Measurements from ENCODE around the gene PFDN1. TPM values are rescaled to one million over a fixed set of nuclear protein-coding genes. Genes with fewer than 3 reads are reported as not detected.

The PFDN1 gene
- total RNA-seq, 1 experiment from 2014 or later: 69.1 TPM

- TF ChIP-seq CTCF (conservative IDR thresholded peaks at IDR 0.05) (no peak), EZH2 (IDR thresholded peaks at IDR 0.05; ENCODE audit: low read depth) (no peak)
- intact Hi-C loops (cut with micrococcal nuclease; ENCODE audit: unreplicated experiment): loop anchor here (1.0 kb wide), 1 partner anchor 11 kb away; no protein-coding TSS in a partner anchor
- ChIA-PET POLR2A (ENCODE audit: unreplicated experiment) (interaction anchor here (0.6 to 1.0 kb wide), 3 partner anchors 9 to 34 kb away, joined by 5 to 6 read pairs (median 5); partner anchors contain the start of gene HBEGF), CTCF (no interaction called here)
- no peaks in the 10 kb centered on the region for H3K36me3 ChIP-seq (ENCODE audit: low read depth)
- H3K4me3 ChIP-seq: no peak overlapping the region; the same call in 1 of the 2 replicates
- no peaks in the 10 kb centered on the region for H3K9me2 ChIP-seq (ENCODE audit: insufficient read depth)
- no peaks in the 10 kb centered on the region for H3K79me2 ChIP-seq (ENCODE audit: low read depth)
- H3F3A ChIP-seq (ENCODE audit: insufficient read depth, low read depth): peaks cover 24% of the 10 kb centered on the region
- H2AFZ ChIP-seq: 0 out of 2 replicates have a peak overlapping the region, but pooled peaks have one; percentile 50
- H3K27ac ChIP-seq: peak overlapping the region; percentile 89
- H3K4me2 ChIP-seq: peak overlapping the region; percentile 54
- H4K20me1 ChIP-seq (ENCODE audit: insufficient read depth): no peaks in the 10 kb centered on the region
- no peaks in the 10 kb centered on the region for H3K27me3 ChIP-seq (ENCODE audit: insufficient read depth, low read depth)
- BruUV-seq (replicated peaks): no TSS peak
- H3K4me1 ChIP-seq (replicated peaks; ENCODE audit: insufficient read depth): peaks cover 46% of the 10 kb centered on the region
- H3K9me3 ChIP-seq (ENCODE audit: insufficient read depth, low read depth): no peaks in the 10 kb centered on the region
- peak; percentile 33 to 83 for DNase-seq
Observed at GRCh38 chr5:140312067-140312790, 9.3 kb upstream of the PFDN1 start.

- no peak overlapping the region for H2AFZ ChIP-seq
- H3K4me3 ChIP-seq: no peak overlapping the region
- H3K27ac ChIP-seq: peak overlapping the region; percentile 89
- H3K79me2 ChIP-seq (ENCODE audit: low read depth): no peaks in the 10 kb centered on the region
- H3K4me1 ChIP-seq (replicated peaks; ENCODE audit: insufficient read depth): peaks cover 46% of the 10 kb centered on the region
- H3F3A ChIP-seq (ENCODE audit: insufficient read depth, low read depth): peaks cover 24% of the 10 kb centered on the region
- H3K9me2 ChIP-seq (ENCODE audit: insufficient read depth): no peaks in the 10 kb centered on the region
- TF ChIP-seq EZH2 (IDR thresholded peaks at IDR 0.05; ENCODE audit: low read depth): no peak
- TF ChIP-seq CTCF (conservative IDR thresholded peaks at IDR 0.05): no peak
- intact Hi-C loops (cut with micrococcal nuclease; ENCODE audit: unreplicated experiment): no loop called here
- ChIA-PET POLR2A (ENCODE audit: unreplicated experiment) (interaction anchor here (0.8 kb wide), 1 partner anchor 35 kb away, joined by 11 read pairs; the partner anchor contains the start of gene HBEGF), CTCF (interaction anchor here (0.6 to 1.0 kb wide), 3 partner anchors 47 to 1307 kb away, joined by 3 to 6 read pairs (median 3); no protein-coding TSS in a partner anchor)
- H3K27me3 ChIP-seq (ENCODE audit: insufficient read depth, low read depth): no peaks in the 10 kb centered on the region
- no peaks in the 10 kb centered on the region for H3K36me3 ChIP-seq (ENCODE audit: low read depth)
- no TSS peak for BruUV-seq (replicated peaks)
- peak in 1 of 2 experiments; percentile 76 for DNase-seq
- no peaks in the 10 kb centered on the region for H4K20me1 ChIP-seq (ENCODE audit: insufficient read depth)
- no peaks in the 10 kb centered on the region for H3K9me3 ChIP-seq (ENCODE audit: insufficient read depth, low read depth)
- peak overlapping the region; percentile 54 for H3K4me2 ChIP-seq
Observed at GRCh38 chr5:140311011-140311467, 8.1 kb upstream of the PFDN1 start.

GRCh38 chr5:140310434-140310833 lies 7.5 kb upstream of the PFDN1 start:
- DNase-seq: no peak
- H3K27ac ChIP-seq: peak overlapping the region; percentile 89
- ChIA-PET CTCF (interaction anchor here (0.6 to 1.0 kb wide), 2 partner anchors 48 to 66 kb away, joined by 3 to 6 read pairs; no protein-coding TSS in a partner anchor), POLR2A (ENCODE audit: unreplicated experiment) (interaction anchor here (0.8 kb wide), 1 partner anchor 36 kb away, joined by 11 read pairs; the partner anchor contains the start of gene HBEGF)
- no peaks in the 10 kb centered on the region for H3K27me3 ChIP-seq (ENCODE audit: insufficient read depth, low read depth)
- H2AFZ ChIP-seq: no peak overlapping the region
- peaks cover 24% of the 10 kb centered on the region for H3F3A ChIP-seq (ENCODE audit: insufficient read depth, low read depth)
- H3K9me3 ChIP-seq (ENCODE audit: insufficient read depth, low read depth): no peaks in the 10 kb centered on the region
- no peak overlapping the region for H3K4me3 ChIP-seq
- no peaks in the 10 kb centered on the region for H4K20me1 ChIP-seq (ENCODE audit: insufficient read depth)
- no peaks in the 10 kb centered on the region for H3K9me2 ChIP-seq (ENCODE audit: insufficient read depth)
- TF ChIP-seq EZH2 (IDR thresholded peaks at IDR 0.05; ENCODE audit: low read depth) (no peak), CTCF (conservative IDR thresholded peaks at IDR 0.05) (no peak)
- H3K79me2 ChIP-seq (ENCODE audit: low read depth): no peaks in the 10 kb centered on the region
- peaks cover 46% of the 10 kb centered on the region for H3K4me1 ChIP-seq (replicated peaks; ENCODE audit: insufficient read depth)
- BruUV-seq (replicated peaks): no TSS peak
- peak overlapping the region; percentile 52 for H3K4me2 ChIP-seq
- intact Hi-C loops (cut with micrococcal nuclease; ENCODE audit: unreplicated experiment): no loop called here
- H3K36me3 ChIP-seq (ENCODE audit: low read depth): no peaks in the 10 kb centered on the region
